Type B pancreatic cell (in vitro differentiated cells): ENCODE measurements around the gene TOM1L2. TPM values are rescaled to one million over a fixed set of nuclear protein-coding genes. Genes with fewer than 3 reads are reported as not detected.

Experiments
- DNase-seq: peaks from one replicate; pipeline ENCODE4 v3.0.0; 2021; ENCODE audit warnings: mixed read lengths; ENCODE audit not compliant: unreplicated experiment; ENCODE audit errors: extremely low spot score
- H3K27ac Mint-ChIP-seq: 2 replicates; pipeline ENCODE4 v1.8.0; 2021; ENCODE audit warnings: mild to moderate bottlenecking, mixed read lengths
- H3K27me3 Mint-ChIP-seq: 2 replicates; pipeline ENCODE4 v1.8.0; 2021; ENCODE audit warnings: mixed read lengths
- H3K36me3 Mint-ChIP-seq: 2 replicates; pipeline ENCODE4 v1.8.0; 2021; ENCODE audit warnings: mixed read lengths
- H3K4me1 Mint-ChIP-seq: one replicate; pipeline ENCODE4 v1.8.0; 2021; ENCODE audit warnings: mixed read lengths; ENCODE audit not compliant: unreplicated experiment
- H3K4me3 Mint-ChIP-seq: 2 replicates; pipeline ENCODE4 v1.8.0; 2021; ENCODE audit warnings: mild to moderate bottlenecking, mixed read lengths
- H3K9me3 Mint-ChIP-seq: 2 replicates; pipeline ENCODE4 v1.8.0; 2021; ENCODE audit warnings: mixed read lengths
- CTCF ChIP-seq: fragments of 200-600 bp; sonication (generic); conservative IDR thresholded peaks from 2 replicates; pipeline ENCODE4 v1.5.0; 2021; ENCODE audit warnings: antibody characterized with exemption, mild to moderate bottlenecking
- total RNA-seq: library from RNA; stranded (reverse); gene quantifications from 2 replicates; pipeline ENCODE4 v1.2.1, GENCODE V29; 2021; ENCODE audit warnings: low replicate concordance

The TOM1L2 gene
- total RNA-seq, 1 donor from 2014 or later = 62.5 TPM

- H3K9me3 Mint-ChIP-seq = no peaks in the 10 kb centered on the region
- no peak overlapping the region for H3K4me3 Mint-ChIP-seq
- no peaks in the 10 kb centered on the region for H3K36me3 Mint-ChIP-seq
- H3K4me1 Mint-ChIP-seq = peaks cover 83% of the 10 kb centered on the region
- TF ChIP-seq CTCF = no peak
- H3K27me3 Mint-ChIP-seq = no peaks in the 10 kb centered on the region
- DNase-seq = no peak
- peak overlapping the region; percentile 84 for H3K27ac Mint-ChIP-seq
Observed at GRCh38 chr17:17937958-17938357, 34.2 kb downstream of the TOM1L2 start.

- H3K27me3 Mint-ChIP-seq = no peaks in the 10 kb centered on the region
- no peaks in the 10 kb centered on the region for H3K36me3 Mint-ChIP-seq
- no peak for TF ChIP-seq CTCF
- DNase-seq = no peak
- H3K4me1 Mint-ChIP-seq = peaks cover 79% of the 10 kb centered on the region
- H3K4me3 Mint-ChIP-seq = peak overlapping the region; percentile 46
- H3K27ac Mint-ChIP-seq = peak overlapping the region; percentile 84
- H3K9me3 Mint-ChIP-seq = no peaks in the 10 kb centered on the region
Observed at GRCh38 chr17:17937201-17937853, 34.9 kb downstream of the TOM1L2 start.

GRCh38 chr17:17935321-17936271 lies 36.6 kb downstream of the TOM1L2 start:
- DNase-seq = no peak
- Mint-ChIP-seq H3K27me3 (no peaks in the 10 kb centered on the region), H3K27ac (peak overlapping the region; percentile 85), H3K4me3 (no peak overlapping the region), H3K36me3 (no peaks in the 10 kb centered on the region), H3K4me1 (peaks cover 74% of the 10 kb centered on the region), H3K9me3 (no peaks in the 10 kb centered on the region)
- TF ChIP-seq CTCF = no peak

- TF ChIP-seq CTCF = no peak
- Mint-ChIP-seq H3K36me3 (no peaks in the 10 kb centered on the region), H3K27ac (peak overlapping the region; percentile 85), H3K9me3 (no peaks in the 10 kb centered on the region), H3K4me1 (peaks cover 70% of the 10 kb centered on the region), H3K27me3 (no peaks in the 10 kb centered on the region), H3K4me3 (no peak overlapping the region)
- no peak for DNase-seq
Observed at GRCh38 chr17:17934806-17935205, 37.4 kb downstream of the TOM1L2 start.

GRCh38 chr17:17934214-17934613 lies 38.0 kb downstream of the TOM1L2 start:
- Mint-ChIP-seq H3K27me3 (no peaks in the 10 kb centered on the region), H3K4me3 (no peak overlapping the region), H3K4me1 (peaks cover 72% of the 10 kb centered on the region), H3K36me3 (no peaks in the 10 kb centered on the region), H3K27ac (no peak overlapping the region), H3K9me3 (no peaks in the 10 kb centered on the region)
- no peak for TF ChIP-seq CTCF
- DNase-seq = no peak
